ENCODE results near the gene SH3GL1. TPM values are rescaled to one million over a fixed set of nuclear protein-coding genes. Genes with fewer than 3 reads are reported as not detected.

SH3GL1 gene
- total and polyA plus RNA-seq, 7 donors: 28.5 to 47.4 (median 33.9) TPM

- Histone ChIP-seq H3K36me3 (no peaks in the 10 kb centered on the region), H3K4me1 (no peaks in the 10 kb centered on the region), H3K9me3 (no peaks in the 10 kb centered on the region), H3K4me3 (no peak overlapping the region), H3K27ac (no peak overlapping the region), H3K27me3 (peaks cover 0 to 3% (median 0%) of the 10 kb centered on the region in 3 donors)
- WGBS, 2 donors: 96 to 99% methylated on average over 2 of the region's 2 CpGs
- no peak for DNase-seq
- intact Hi-C loops (cut with DNase I): no loop called here
- TF ChIP-seq POLR2AphosphoS5 (IDR thresholded peaks at IDR 0.05) (no peak), EP300 (IDR thresholded peaks at IDR 0.05) (no peak), POLR2A (IDR thresholded peaks at IDR 0.05) (no peak), CTCF (IDR thresholded peaks at IDR 0.05) (no peak)
These were observed 81.2 kb downstream of the SH3GL1 start for GRCh38 chr19:4319067-4319718.

GRCh38 chr19:4318460-4318859 lies 81.9 kb downstream of the SH3GL1 start:
- Histone ChIP-seq H3K27ac (no peak overlapping the region), H3K4me3 (no peak overlapping the region), H3K27me3 (peaks cover 0 to 3% (median 0%) of the 10 kb centered on the region in 3 donors), H3K4me1 (no peaks in the 10 kb centered on the region), H3K9me3 (no peaks in the 10 kb centered on the region), H3K36me3 (no peaks in the 10 kb centered on the region)
- WGBS, 2 donors: 95 to 96% methylated on average over 7 of the region's 7 CpGs
- intact Hi-C loops (cut with DNase I): no loop called here
- TF ChIP-seq POLR2A (IDR thresholded peaks at IDR 0.05): no peak
- TF ChIP-seq CTCF (IDR thresholded peaks at IDR 0.05): no peak
- no peak for TF ChIP-seq EP300 (IDR thresholded peaks at IDR 0.05)
- TF ChIP-seq POLR2AphosphoS5 (IDR thresholded peaks at IDR 0.05): no peak
- no peak for DNase-seq

- H3K27me3 ChIP-seq: peaks cover 0 to 3% (median 0%) of the 10 kb centered on the region in 3 donors
- 88 to 92% methylated on average over 9 of the region's 9 CpGs for WGBS, 2 donors
- TF ChIP-seq POLR2AphosphoS5 (IDR thresholded peaks at IDR 0.05) (no peak), CTCF (IDR thresholded peaks at IDR 0.05) (no peak), EP300 (IDR thresholded peaks at IDR 0.05) (no peak), POLR2A (IDR thresholded peaks at IDR 0.05) (no peak)
- no peaks in the 10 kb centered on the region for H3K9me3 ChIP-seq
- no peak overlapping the region for H3K27ac ChIP-seq
- H3K36me3 ChIP-seq: no peaks in the 10 kb centered on the region
- no peaks in the 10 kb centered on the region for H3K4me1 ChIP-seq
- intact Hi-C loops (cut with DNase I): no loop called here
- no peak overlapping the region for H3K4me3 ChIP-seq
- DNase-seq: no peak
These were observed 83.4 kb downstream of the SH3GL1 start for GRCh38 chr19:4316956-4317355.

- no peak overlapping the region for H3K4me3 ChIP-seq
- intact Hi-C loops (cut with DNase I): no loop called here
- H3K27me3 ChIP-seq: peaks cover 0 to 3% (median 0%) of the 10 kb centered on the region in 3 donors
- no peak for DNase-seq
- no peak for TF ChIP-seq POLR2AphosphoS5 (IDR thresholded peaks at IDR 0.05)
- no peak for TF ChIP-seq CTCF (IDR thresholded peaks at IDR 0.05)
- TF ChIP-seq EP300 (IDR thresholded peaks at IDR 0.05): no peak
- no peak for TF ChIP-seq POLR2A (IDR thresholded peaks at IDR 0.05)
- no peaks in the 10 kb centered on the region for H3K9me3 ChIP-seq
- no peak overlapping the region for H3K27ac ChIP-seq
- no peaks in the 10 kb centered on the region for H3K4me1 ChIP-seq
- H3K36me3 ChIP-seq: no peaks in the 10 kb centered on the region
- WGBS, 2 donors: 21 to 56% methylated on average over 12 of the region's 12 CpGs
These were observed 86.4 kb downstream of the SH3GL1 start for GRCh38 chr19:4313847-4314490.

Small RNA genes within 50 kb of the gene (small RNA-seq; reads per million reads assigned to genes)
- gene MIR4746: 0 reads per million in 3 donors

Other genes with a start within 250 kb of the SH3GL1 start
- gene CREB3L3, start 246.9 kb downstream of the SH3GL1 start, total RNA-seq: under 1 TPM in 1 of 4 donors, not detected in 3; 0.55 TPM
- 10 to 100 TPM in 1 of 3 donors, 1 to 10 TPM in 2; 1.8 to 24.0 (median 8.5) TPM for gene CREB3L3, start 246.9 kb downstream of the SH3GL1 start, polyA plus RNA-seq
- 10 to 100 TPM; 10.3 to 23.5 (median 18.1) TPM for gene SIRT6, start 218.0 kb downstream of the SH3GL1 start, total RNA-seq
- gene SIRT6, start 218.0 kb downstream of the SH3GL1 start, polyA plus RNA-seq: 100 to 1,000 TPM in 2 of 3 donors, 10 to 100 TPM in 1; 66.1 to 132 (median 129) TPM
- gene ANKRD24, start 217.9 kb downstream of the SH3GL1 start, total RNA-seq: under 1 TPM; 0.36 to 0.99 (median 0.69) TPM
- gene ANKRD24, start 217.9 kb downstream of the SH3GL1 start, polyA plus RNA-seq: 1 to 10 TPM in 1 of 3 donors, under 1 TPM in 1, not detected in 1; 0.60 to 1.2 TPM
- 1 to 10 TPM; 1.7 to 3.9 (median 2.5) TPM for gene EBI3, start 171.0 kb downstream of the SH3GL1 start, total RNA-seq
- 10 to 100 TPM in 2 of 3 donors, 1 to 10 TPM in 1; 3.6 to 17.6 (median 17.6) TPM for gene EBI3, start 171.0 kb downstream of the SH3GL1 start, polyA plus RNA-seq
- 10 to 100 TPM; 19.4 to 22.5 (median 20.8) TPM for gene YJU2, start 153.5 kb downstream of the SH3GL1 start, total RNA-seq
- gene YJU2, start 153.5 kb downstream of the SH3GL1 start, polyA plus RNA-seq: 10 to 100 TPM; 21.5 to 31.8 (median 24.6) TPM
- not detected for gene SHD, start 121.3 kb downstream of the SH3GL1 start, total RNA-seq
- 10 to 100 TPM; 18.8 to 84.7 (median 68.0) TPM for gene SHD, start 121.3 kb downstream of the SH3GL1 start, polyA plus RNA-seq
- gene TMIGD2, start 98.2 kb downstream of the SH3GL1 start, total RNA-seq: not detected
- 1 to 10 TPM in 1 of 3 donors, under 1 TPM in 1, not detected in 1; 0.60 to 6.3 TPM for gene TMIGD2, start 98.2 kb downstream of the SH3GL1 start, polyA plus RNA-seq
- 1 to 10 TPM in 2 of 4 donors, not detected in 2; 1.1 to 1.5 TPM for gene FSD1, start 95.9 kb downstream of the SH3GL1 start, total RNA-seq
- gene FSD1, start 95.9 kb downstream of the SH3GL1 start, polyA plus RNA-seq: 1 to 10 TPM in 2 of 3 donors, not detected in 1; 1.6 to 2.6 TPM
- 1 to 10 TPM in 3 of 4 donors, under 1 TPM in 1; 0.99 to 5.5 (median 2.7) TPM for gene STAP2, start 61.7 kb downstream of the SH3GL1 start, total RNA-seq
- gene STAP2, start 61.7 kb downstream of the SH3GL1 start, polyA plus RNA-seq: 100 to 1,000 TPM; 146 to 313 (median 199) TPM
- 10 to 100 TPM in 1 of 4 donors, 1 to 10 TPM in 3; 8.6 to 13.3 (median 9.3) TPM for gene MPND, start 57.0 kb downstream of the SH3GL1 start, total RNA-seq
- gene MPND, start 57.0 kb downstream of the SH3GL1 start, polyA plus RNA-seq: 10 to 100 TPM; 38.2 to 65.2 (median 60.1) TPM
- gene CHAF1A, start 2.1 kb upstream of the SH3GL1 start, total RNA-seq: 1 to 10 TPM; 3.6 to 5.5 (median 4.1) TPM
- gene CHAF1A, start 2.1 kb upstream of the SH3GL1 start, polyA plus RNA-seq: 10 to 100 TPM in 2 of 3 donors, 1 to 10 TPM in 1; 5.4 to 19.1 (median 10.6) TPM
- gene UBXN6, start 57.2 kb upstream of the SH3GL1 start, total RNA-seq: 100 to 1,000 TPM in 1 of 4 donors, 10 to 100 TPM in 3; 47.1 to 103 (median 62.7) TPM
- gene UBXN6, start 57.2 kb upstream of the SH3GL1 start, polyA plus RNA-seq: 100 to 1,000 TPM in 2 of 3 donors, 10 to 100 TPM in 1; 96.3 to 160 (median 114) TPM
- 10 to 100 TPM; 31.0 to 45.5 (median 40.4) TPM for gene HDGFL2, start 71.8 kb upstream of the SH3GL1 start, total RNA-seq
- gene HDGFL2, start 71.8 kb upstream of the SH3GL1 start, polyA plus RNA-seq: 10 to 100 TPM; 19.8 to 78.2 (median 22.2) TPM
- gene PLIN4, start 117.9 kb upstream of the SH3GL1 start, total RNA-seq: 10 to 100 TPM; 41.3 to 71.7 (median 55.9) TPM
- 10 to 100 TPM in 1 of 3 donors, 1 to 10 TPM in 1, under 1 TPM in 1; 0.69 to 22.3 (median 1.8) TPM for gene PLIN4, start 117.9 kb upstream of the SH3GL1 start, polyA plus RNA-seq
- gene PLIN5, start 134.7 kb upstream of the SH3GL1 start, total RNA-seq: 10 to 100 TPM in 1 of 4 donors, 1 to 10 TPM in 3; 2.5 to 10.0 (median 4.2) TPM
- gene PLIN5, start 134.7 kb upstream of the SH3GL1 start, polyA plus RNA-seq: 1 to 10 TPM in 2 of 3 donors, under 1 TPM in 1; 0.69 to 3.1 (median 2.4) TPM
- 1 to 10 TPM in 1 of 4 donors, under 1 TPM in 2, not detected in 1; 0.36 to 2.3 (median 0.49) TPM for gene LRG1, start 139.5 kb upstream of the SH3GL1 start, total RNA-seq
- 10 to 100 TPM in 1 of 3 donors, 1 to 10 TPM in 2; 2.4 to 21.0 (median 3.7) TPM for gene LRG1, start 139.5 kb upstream of the SH3GL1 start, polyA plus RNA-seq
- gene SEMA6B, start 159.1 kb upstream of the SH3GL1 start, total RNA-seq: 1 to 10 TPM; 1.1 to 5.7 (median 1.6) TPM
- gene SEMA6B, start 159.1 kb upstream of the SH3GL1 start, polyA plus RNA-seq: 10 to 100 TPM in 1 of 3 donors, 1 to 10 TPM in 1, under 1 TPM in 1; 0.60 to 16.9 (median 4.7) TPM
- 10 to 100 TPM; 18.9 to 25.2 (median 20.0) TPM for gene TNFAIP8L1, start 239.0 kb upstream of the SH3GL1 start, total RNA-seq
- gene TNFAIP8L1, start 239.0 kb upstream of the SH3GL1 start, polyA plus RNA-seq: 10 to 100 TPM in 1 of 3 donors, 1 to 10 TPM in 2; 3.7 to 17.1 (median 4.8) TPM

All from sigmoid colon (tissue), 7 donors.